Upper lobe of left lung (tissue), 4 donors: ENCODE data around the gene SFMBT2.

Experiments
- POLR2A ChIP-seq, 4 donors: fragments of 450-650 bp; IDR thresholded peaks; one replicate each; pipeline ENCODE4 v1.5.1; 2016 to 2017; ENCODE audit warnings: antibody characterized with exemption in 4 of 4, mild to moderate bottlenecking in 2 of 4
- TF ChIP-seq, protein P1 (sequence below), 6 experiments: fragments of 450-650 bp in 4 of 6; fragments of 200-600 bp in 2 of 6; sonication (generic) in 2 of 6; IDR thresholded peaks; one replicate each; pipeline ENCODE4 v1.5.1; 2016 to 2019; ENCODE audit warnings: antibody characterized with exemption in 6 of 6

DNA sequence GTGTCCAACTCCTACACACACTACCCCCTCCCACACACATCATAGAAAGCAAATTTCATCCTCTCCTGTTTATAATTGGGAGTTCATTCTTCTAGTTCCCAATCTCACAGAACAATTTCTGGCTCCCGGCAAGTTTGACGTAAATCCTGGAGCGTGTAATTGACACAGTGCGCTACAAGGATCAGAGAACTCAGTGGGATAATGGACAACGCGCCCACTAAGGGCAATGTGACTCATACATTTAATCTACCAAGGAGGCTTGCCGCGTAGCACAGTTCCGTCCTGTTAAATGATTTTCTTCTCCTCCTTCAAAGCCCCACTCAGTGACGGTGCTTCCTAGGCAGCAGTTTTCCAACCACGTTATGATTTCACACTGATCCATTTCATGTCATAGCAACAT is 277.6 kb downstream of the SFMBT2 start:
- no peak for TF ChIP-seq POLR2A (IDR thresholded peaks at IDR 0.05)
- TF ChIP-seq, protein P1, sequence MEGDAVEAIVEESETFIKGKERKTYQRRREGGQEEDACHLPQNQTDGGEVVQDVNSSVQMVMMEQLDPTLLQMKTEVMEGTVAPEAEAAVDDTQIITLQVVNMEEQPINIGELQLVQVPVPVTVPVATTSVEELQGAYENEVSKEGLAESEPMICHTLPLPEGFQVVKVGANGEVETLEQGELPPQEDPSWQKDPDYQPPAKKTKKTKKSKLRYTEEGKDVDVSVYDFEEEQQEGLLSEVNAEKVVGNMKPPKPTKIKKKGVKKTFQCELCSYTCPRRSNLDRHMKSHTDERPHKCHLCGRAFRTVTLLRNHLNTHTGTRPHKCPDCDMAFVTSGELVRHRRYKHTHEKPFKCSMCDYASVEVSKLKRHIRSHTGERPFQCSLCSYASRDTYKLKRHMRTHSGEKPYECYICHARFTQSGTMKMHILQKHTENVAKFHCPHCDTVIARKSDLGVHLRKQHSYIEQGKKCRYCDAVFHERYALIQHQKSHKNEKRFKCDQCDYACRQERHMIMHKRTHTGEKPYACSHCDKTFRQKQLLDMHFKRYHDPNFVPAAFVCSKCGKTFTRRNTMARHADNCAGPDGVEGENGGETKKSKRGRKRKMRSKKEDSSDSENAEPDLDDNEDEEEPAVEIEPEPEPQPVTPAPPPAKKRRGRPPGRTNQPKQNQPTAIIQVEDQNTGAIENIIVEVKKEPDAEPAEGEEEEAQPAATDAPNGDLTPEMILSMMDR (IDR thresholded peaks at IDR 0.05) = no peak
